HG02852 (cell line): ENCODE measurements around the gene WDR70.
A peak's percentile ranks its signal among the peaks of the same experiment; 100 is the strongest.
"Not testable (repeated sequence)": the region's sequence is repeated elsewhere in the genome, so short reads cannot be mapped to it uniquely, and the experiment has no call there.

Experiments
- ATAC-seq: cut with Tn5 transposase; IDR thresholded peaks from one replicate; pipeline ENCODE4 v1.9.1; 2021; ENCODE audit warnings: mild to moderate bottlenecking, moderate library complexity; ENCODE audit not compliant: unreplicated experiment

The WDR70 gene

GRCh38 chr5:37742111-37742510 lies 363.0 kb downstream of the WDR70 start:
- no peak for ATAC-seq

- no peak for ATAC-seq
Measured at GRCh38 chr5:37751227-37751626, 372.1 kb downstream of the WDR70 start.

GRCh38 chr5:37754976-37755375 lies 375.9 kb downstream of the WDR70 start:
- no peak for ATAC-seq

GRCh38 chr5:37755581-37755980 lies 376.5 kb downstream of the WDR70 start:
- ATAC-seq, result no peak

- no peak for ATAC-seq
Measured at GRCh38 chr5:37756248-37756647, 377.1 kb downstream of the WDR70 start.

GRCh38 chr5:37757980-37758582 lies 379.0 kb downstream of the WDR70 start:
- ATAC-seq, result no peak

- no peak for ATAC-seq
Measured at GRCh38 chr5:37767251-37767650, 388.1 kb downstream of the WDR70 start.

GRCh38 chr5:37767961-37768360 lies 388.8 kb downstream of the WDR70 start:
- no peak for ATAC-seq

GRCh38 chr5:37768371-37768770 lies 389.3 kb downstream of the WDR70 start:
- no peak for ATAC-seq

- ATAC-seq, result no peak
Measured at GRCh38 chr5:37769108-37769507, 390.0 kb downstream of the WDR70 start.

GRCh38 chr5:37769840-37770239 lies 390.7 kb downstream of the WDR70 start:
- ATAC-seq, result no peak

- no peak for ATAC-seq
Measured at GRCh38 chr5:37770786-37771185, 391.7 kb downstream of the WDR70 start.

GRCh38 chr5:37771203-37771611 lies 392.1 kb downstream of the WDR70 start:
- ATAC-seq, result no peak

GRCh38 chr5:37771731-37772130 lies 392.6 kb downstream of the WDR70 start:
- ATAC-seq, result no peak

- no peak for ATAC-seq
Measured at GRCh38 chr5:37772255-37772654, 393.1 kb downstream of the WDR70 start.

- no peak for ATAC-seq
Measured at GRCh38 chr5:37773809-37774208, 394.7 kb downstream of the WDR70 start.

- no peak for ATAC-seq
Measured at GRCh38 chr5:37774912-37775483, 395.9 kb downstream of the WDR70 start.

GRCh38 chr5:37776826-37777225 lies 397.7 kb downstream of the WDR70 start:
- ATAC-seq, result no peak

- no peak for ATAC-seq
Measured at GRCh38 chr5:37777432-37778130, 398.5 kb downstream of the WDR70 start.

- ATAC-seq, result not testable (repeated sequence)
Measured at GRCh38 chr5:37781409-37781808, 402.3 kb downstream of the WDR70 start.

- no peak for ATAC-seq
Measured at GRCh38 chr5:37786416-37786815, 407.3 kb downstream of the WDR70 start.

GRCh38 chr5:37786862-37787519 lies 407.9 kb downstream of the WDR70 start:
- peak; percentile 71 for ATAC-seq
